CD14-positive monocyte (primary cell): Measurements from ENCODE around the gene COMMD1. TPM values are rescaled to one million over a fixed set of nuclear protein-coding genes. Genes with fewer than 3 reads are reported as not detected.

Experiments used
- DNase-seq, 3 donors: peaks; one replicate each; pipeline ENCODE4 v3.0.0-alpha.2; 2011 to 2022
- H2AFZ ChIP-seq: 2 replicates; pipeline ENCODE4 v1.6.0; 2012; ENCODE audit warnings: mild to moderate bottlenecking, low read depth, low read length, inconsistent platforms; ENCODE audit not compliant: insufficient read depth, poor library complexity, severe bottlenecking
- H3K27ac ChIP-seq, 2 donors: 1 replicate in 1 of 2; 2 replicates in 1 of 2; pipeline ENCODE4 v1.5.1; 2012 to 2013; ENCODE audit warnings: low read length in 2 of 2, control low read depth in 1 of 2, inconsistent platforms in 1 of 2, low read depth in 1 of 2, mild to moderate bottlenecking in 1 of 2
- H3K27me3 ChIP-seq, 2 donors: one replicate each; pipeline versions ENCODE4 v1.6.0 to v1.6.1; 2011 to 2013; ENCODE audit warnings: low read length in 2 of 2; ENCODE audit not compliant: control insufficient read depth in 2 of 2, insufficient read depth in 2 of 2
- H3K36me3 ChIP-seq, 2 donors: replicated peaks in 1 of 2; 1 replicate in 1 of 2; 2 replicates in 1 of 2; pipeline versions ENCODE4 v1.5.1 to v1.6.1; 2012 to 2013; ENCODE audit warnings: low read length in 2 of 2, control low read depth in 1 of 2, inconsistent platforms in 1 of 2, mild to moderate bottlenecking in 1 of 2; ENCODE audit not compliant: insufficient read depth in 2 of 2, control insufficient read depth in 1 of 2
- H3K4me1 ChIP-seq, 2 donors: 1 replicate in 1 of 2; 2 replicates in 1 of 2; pipeline versions ENCODE4 v1.5.1 to v1.6.1; 2012 to 2013; ENCODE audit warnings: low read length in 2 of 2, control low read depth in 1 of 2, inconsistent platforms in 1 of 2, mild to moderate bottlenecking in 1 of 2, moderate library complexity in 1 of 2; ENCODE audit not compliant: insufficient read depth in 2 of 2, control insufficient read depth in 1 of 2
- H3K4me2 ChIP-seq: replicated peaks from 2 replicates; pipeline ENCODE3; 2012; ENCODE audit warnings: low read length, moderate library complexity, mild to moderate bottlenecking; ENCODE audit not compliant: poor library complexity, severe bottlenecking; ENCODE audit errors: extremely low read depth
- H3K4me3 ChIP-seq, 3 experiments: fragments of 200-600 bp in 1 of 3; sonication (generic) in 1 of 3; replicated peaks in 1 of 3; 1 replicate in 2 of 3; 2 replicates in 1 of 3; pipeline ENCODE4 v1.5.1; 2011 to 2013; ENCODE audit warnings: low read length in 3 of 3, mild to moderate bottlenecking in 3 of 3, control low read depth in 2 of 3, low read depth in 2 of 3, inconsistent platforms in 1 of 3, moderate library complexity in 1 of 3
- H3K79me2 ChIP-seq: 2 replicates; pipeline ENCODE4 v1.6.0; 2012; ENCODE audit warnings: mild to moderate bottlenecking, control low read depth, inconsistent platforms, low read length, moderate library complexity; ENCODE audit not compliant: insufficient read depth
- H3K9ac ChIP-seq: 2 replicates; pipeline ENCODE4 v1.6.0; 2017; ENCODE audit warnings: low read length, mild to moderate bottlenecking; ENCODE audit not compliant: insufficient read depth, poor library complexity, severe bottlenecking
- H3K9me3 ChIP-seq, 2 donors: replicated peaks in 1 of 2; 1 replicate in 1 of 2; 2 replicates in 1 of 2; pipeline versions ENCODE4 v1.5.1 to v1.6.1; 2012 to 2013; ENCODE audit warnings: low read length in 2 of 2, control low read depth in 1 of 2; ENCODE audit not compliant: control insufficient read depth in 1 of 2, insufficient read depth in 1 of 2
- H4K20me1 ChIP-seq: 2 replicates; pipeline ENCODE4 v1.6.0; 2012; ENCODE audit warnings: mild to moderate bottlenecking, low read length, control low read depth, moderate library complexity; ENCODE audit not compliant: insufficient read depth
- H3K27ac Mint-ChIP-seq, 7 donors: one replicate each; pipeline ENCODE4 v1.8.0; 2020; ENCODE audit warnings: mild to moderate bottlenecking in 7 of 7, mixed read lengths in 7 of 7, moderate library complexity in 6 of 7, inconsistent platforms in 2 of 7
- H3K27me3 Mint-ChIP-seq, 3 donors: one replicate each; pipeline ENCODE4 v1.8.0; 2021 to 2022; ENCODE audit warnings: low read depth in 3 of 3, mild to moderate bottlenecking in 3 of 3, mixed read lengths in 3 of 3, moderate library complexity in 3 of 3, inconsistent platforms in 1 of 3
- H3K36me3 Mint-ChIP-seq, 2 donors: one replicate each; pipeline ENCODE4 v1.8.0; 2020; ENCODE audit warnings: mixed read lengths in 2 of 2, inconsistent platforms in 1 of 2, mild to moderate bottlenecking in 1 of 2
- H3K4me1 Mint-ChIP-seq: one replicate; pipeline ENCODE4 v1.8.0; 2020; ENCODE audit warnings: mild to moderate bottlenecking, mixed read lengths
- H3K4me3 Mint-ChIP-seq, 2 donors: one replicate each; pipeline ENCODE4 v1.8.0; 2020; ENCODE audit warnings: mild to moderate bottlenecking in 2 of 2, mixed read lengths in 2 of 2, moderate library complexity in 1 of 2
- H3K9me3 Mint-ChIP-seq, 7 donors: one replicate each; pipeline ENCODE4 v1.8.0; 2020 to 2022; ENCODE audit warnings: mixed read lengths in 7 of 7, mild to moderate bottlenecking in 6 of 7, moderate library complexity in 6 of 7, inconsistent platforms in 2 of 7
- WGBS: methylation state at CpG from one replicate; pipeline ENCODE4 v1.1.5; 2013; ENCODE audit warnings: missing lambda C conversion rate; ENCODE audit not compliant: insufficient coverage; 5-methylcytosine and 5-hydroxymethylcytosine counted together
- intact Hi-C, 2 donors: fragments of 100-400 bp; cut with micrococcal nuclease; formaldehyde crosslinking; loops; one replicate each; pipeline versions ENCODE4 v1.15.0 to v1.15.1; 2023
- polyA plus RNA-seq, 3 donors: library from polyadenylated mRNA; depleted of rRNA in 1 of 3; unstranded in 2 of 3; stranded (reverse) in 1 of 3; fragments of 300-500 nt in 2 of 3; fragments of >200 nt in 1 of 3; fragmentation: Illumina TruSeq in 2 of 3; gene quantifications; 1 replicate in 2 of 3; 2 replicates in 1 of 3; pipeline ENCODE4 v1.2.3, GENCODE V29; 2012 to 2021
- TF ChIP-seq, protein P1 (sequence below): fragments of 200-600 bp; IDR thresholded peaks from one replicate; pipeline ENCODE4 v1.8.0; 2022; ENCODE audit warnings: antibody characterized with exemption, mild to moderate bottlenecking

The COMMD1 gene
- polyA plus RNA-seq, 3 donors = 25.2 to 82.1 (median 70.7) TPM

DNA sequence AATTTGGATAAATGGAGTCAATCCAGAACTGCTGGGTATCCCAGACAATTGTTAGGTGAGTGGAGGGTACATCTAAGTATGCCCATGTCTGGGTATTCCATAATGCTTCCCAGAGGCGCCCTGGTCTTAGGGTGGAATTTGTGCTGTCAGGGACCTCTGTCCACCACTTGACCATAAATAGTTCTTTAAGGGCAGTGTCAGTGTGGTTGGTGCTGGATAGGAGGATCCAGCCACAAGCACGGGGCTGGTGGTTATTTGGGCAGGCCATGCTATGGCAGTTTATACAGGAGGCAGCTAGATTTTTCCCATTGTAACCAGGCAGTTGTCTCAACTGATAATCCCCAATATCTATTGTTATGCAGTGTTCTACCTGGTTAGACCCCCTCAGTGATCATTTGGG, 186.0 kb downstream of the COMMD1 start:
- H3K4me1 Mint-ChIP-seq = peaks cover 9% of the 10 kb centered on the region
- TF ChIP-seq, protein P1, sequence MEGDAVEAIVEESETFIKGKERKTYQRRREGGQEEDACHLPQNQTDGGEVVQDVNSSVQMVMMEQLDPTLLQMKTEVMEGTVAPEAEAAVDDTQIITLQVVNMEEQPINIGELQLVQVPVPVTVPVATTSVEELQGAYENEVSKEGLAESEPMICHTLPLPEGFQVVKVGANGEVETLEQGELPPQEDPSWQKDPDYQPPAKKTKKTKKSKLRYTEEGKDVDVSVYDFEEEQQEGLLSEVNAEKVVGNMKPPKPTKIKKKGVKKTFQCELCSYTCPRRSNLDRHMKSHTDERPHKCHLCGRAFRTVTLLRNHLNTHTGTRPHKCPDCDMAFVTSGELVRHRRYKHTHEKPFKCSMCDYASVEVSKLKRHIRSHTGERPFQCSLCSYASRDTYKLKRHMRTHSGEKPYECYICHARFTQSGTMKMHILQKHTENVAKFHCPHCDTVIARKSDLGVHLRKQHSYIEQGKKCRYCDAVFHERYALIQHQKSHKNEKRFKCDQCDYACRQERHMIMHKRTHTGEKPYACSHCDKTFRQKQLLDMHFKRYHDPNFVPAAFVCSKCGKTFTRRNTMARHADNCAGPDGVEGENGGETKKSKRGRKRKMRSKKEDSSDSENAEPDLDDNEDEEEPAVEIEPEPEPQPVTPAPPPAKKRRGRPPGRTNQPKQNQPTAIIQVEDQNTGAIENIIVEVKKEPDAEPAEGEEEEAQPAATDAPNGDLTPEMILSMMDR = no peak
- Histone ChIP-seq H3K27me3 (no peaks in the 10 kb centered on the region), H3K4me2 (no peak overlapping the region), H3K79me2 (no peaks in the 10 kb centered on the region), H2AFZ (no peak overlapping the region), H3K9ac (no peak overlapping the region), H3K27ac (no peak overlapping the region), H3K36me3 (no peaks in the 10 kb centered on the region), H3K4me3 (no peak overlapping the region), H3K4me1 (no peaks in the 10 kb centered on the region), H3K9me3 (peaks cover 0 to 5% of the 10 kb centered on the region in 2 donors), H4K20me1 (peaks cover 2% of the 10 kb centered on the region)
- no CpG with 5 or more reads among the region's 2 CpGs for WGBS
- no peak overlapping the region for H3K27ac Mint-ChIP-seq
- no peaks in the 10 kb centered on the region for H3K27me3 Mint-ChIP-seq
- intact Hi-C loops = no loop called here
- peaks cover 0 to 11% (median 0%) of the 10 kb centered on the region in 7 donors for H3K9me3 Mint-ChIP-seq
- H3K36me3 Mint-ChIP-seq = peaks cover 0 to 4% of the 10 kb centered on the region in 2 donors
- no peak overlapping the region for H3K4me3 Mint-ChIP-seq
- no peak for DNase-seq

- Mint-ChIP-seq H3K9me3 (peaks cover 0 to under 1% (median 0%) of the 10 kb centered on the region in 7 donors), H3K4me3 (peak overlapping the region in 1 of 2 donors; percentile 69), H3K4me1 (peaks cover 25% of the 10 kb centered on the region), H3K27me3 (no peaks in the 10 kb centered on the region), H3K27ac (peak overlapping the region in 3 of 7 donors; percentile 30 to 80 (median 40)), H3K36me3 (peaks cover 2% of the 10 kb centered on the region in 2 donors)
- Histone ChIP-seq H3K36me3 (no peaks in the 10 kb centered on the region), H2AFZ (no peak overlapping the region), H3K9ac (peak overlapping the region; percentile 38), H3K4me3 (no peak overlapping the region), H3K9me3 (no peaks in the 10 kb centered on the region), H3K27ac (peak overlapping the region in 1 of 2 donors; percentile 12), H3K79me2 (no peaks in the 10 kb centered on the region), H4K20me1 (peaks cover 4% of the 10 kb centered on the region), H3K27me3 (no peaks in the 10 kb centered on the region), H3K4me1 (peaks cover 16% of the 10 kb centered on the region in 2 donors), H3K4me2 (peak overlapping the region; percentile 55)
- peak; percentile 1 to 35 (median 14) for DNase-seq
- WGBS = 8% methylated on average over 2 of the region's 4 CpGs
- TF ChIP-seq, protein P1 = no peak
- intact Hi-C loops = no loop called here
These were observed 193.6 kb downstream of the COMMD1 start for GRCh38 chr2:62099050-62099449.
